SJCRH30 (cell line): ENCODE results near the gene BABAM2. TPM values are rescaled to one million over a fixed set of nuclear protein-coding genes. Genes with fewer than 3 reads are reported as not detected.
A peak's percentile ranks its signal among the peaks of the same experiment; 100 is the strongest.

ENCODE experiments used
- DNase-seq, 2 experiments: peaks; one replicate each; pipeline ENCODE4 v3.0.0-alpha.2; 2015 to 2020
- H3K27ac ChIP-seq: fragments of 250-450 bp; sonication (Bioruptor Pico); 2 replicates; pipeline ENCODE4 v1.5.1; 2020; ENCODE audit warnings: mild to moderate bottlenecking, moderate library complexity
- H3K27me3 ChIP-seq: fragments of 250-450 bp; sonication (Bioruptor Pico); 2 replicates; pipeline ENCODE4 v1.5.1; 2020; ENCODE audit warnings: mild to moderate bottlenecking, moderate library complexity
- H3K36me3 ChIP-seq: fragments of 250-450 bp; sonication (Bioruptor Pico); 2 replicates; pipeline ENCODE4 v1.5.1; 2020; ENCODE audit warnings: mild to moderate bottlenecking, moderate library complexity
- H3K4me1 ChIP-seq: fragments of 250-450 bp; sonication (Bioruptor Pico); 2 replicates; pipeline ENCODE4 v1.5.1; 2020; ENCODE audit warnings: mild to moderate bottlenecking, moderate library complexity
- H3K4me3 ChIP-seq: fragments of 250-450 bp; sonication (Bioruptor Pico); 2 replicates; pipeline ENCODE4 v1.5.1; 2020; ENCODE audit warnings: mild to moderate bottlenecking, moderate library complexity
- H3K9me3 ChIP-seq: fragments of 250-450 bp; sonication (Bioruptor Pico); replicated peaks from 2 replicates; pipeline ENCODE4 v1.5.1; 2020; ENCODE audit warnings: mild to moderate bottlenecking, moderate library complexity
- total RNA-seq: library from RNA; depleted of rRNA; stranded (reverse); fragments of >200 nt; shearing (Covaris generic); gene quantifications from 2 replicates; pipeline ENCODE4 v1.2.3, GENCODE V29; 2014

Gene BABAM2
- total RNA-seq, 1 experiment from 2014 or later: 37.3 TPM

GRCh38 chr2:28276076-28276618 lies 385.6 kb downstream of the BABAM2 start:
- Histone ChIP-seq H3K27me3 (no peaks in the 10 kb centered on the region), H3K4me1 (peaks cover 36% of the 10 kb centered on the region), H3K9me3 (no peaks in the 10 kb centered on the region; the same call in 1 of the 2 replicates), H3K4me3 (no peak overlapping the region), H3K36me3 (no peaks in the 10 kb centered on the region), H3K27ac (peak overlapping the region; percentile 3; the same call in 1 of the 2 replicates)
- DNase-seq: peak in 1 of 2 experiments; percentile 44

- Histone ChIP-seq H3K4me3 (no peak overlapping the region), H3K27me3 (no peaks in the 10 kb centered on the region), H3K27ac (no peak overlapping the region; the same call in 1 of the 2 replicates), H3K9me3 (no peaks in the 10 kb centered on the region; the same call in 1 of the 2 replicates), H3K36me3 (no peaks in the 10 kb centered on the region), H3K4me1 (peaks cover 29% of the 10 kb centered on the region)
- DNase-seq: no peak
These were observed 386.3 kb downstream of the BABAM2 start for GRCh38 chr2:28276807-28277206.

GRCh38 chr2:28277466-28277865 lies 386.9 kb downstream of the BABAM2 start:
- no peak for DNase-seq
- Histone ChIP-seq H3K36me3 (no peaks in the 10 kb centered on the region), H3K4me3 (no peak overlapping the region), H3K4me1 (peaks cover 24% of the 10 kb centered on the region), H3K27me3 (no peaks in the 10 kb centered on the region), H3K9me3 (no peaks in the 10 kb centered on the region; the same call in 1 of the 2 replicates), H3K27ac (no peak overlapping the region)

- H3K27ac ChIP-seq: no peak overlapping the region
- H3K4me3 ChIP-seq: no peak overlapping the region
- no peaks in the 10 kb centered on the region; the same call in 1 of the 2 replicates for H3K9me3 ChIP-seq
- no peaks in the 10 kb centered on the region for H3K27me3 ChIP-seq
- DNase-seq: no peak
- H3K4me1 ChIP-seq: peaks cover 24% of the 10 kb centered on the region
- H3K36me3 ChIP-seq: no peaks in the 10 kb centered on the region
These were observed 388.8 kb downstream of the BABAM2 start for GRCh38 chr2:28279371-28279770.

GRCh38 chr2:28280619-28281018 lies 390.1 kb downstream of the BABAM2 start:
- Histone ChIP-seq H3K36me3 (no peaks in the 10 kb centered on the region), H3K4me3 (no peak overlapping the region), H3K27ac (no peak overlapping the region), H3K9me3 (no peaks in the 10 kb centered on the region; the same call in 1 of the 2 replicates), H3K27me3 (no peaks in the 10 kb centered on the region), H3K4me1 (peaks cover 11% of the 10 kb centered on the region)
- no peak for DNase-seq

GRCh38 chr2:28281739-28282138 lies 391.2 kb downstream of the BABAM2 start:
- Histone ChIP-seq H3K4me3 (no peak overlapping the region), H3K36me3 (no peaks in the 10 kb centered on the region), H3K4me1 (peaks cover 1% of the 10 kb centered on the region; the same call in 1 of the 2 replicates), H3K27ac (no peak overlapping the region), H3K27me3 (no peaks in the 10 kb centered on the region), H3K9me3 (no peaks in the 10 kb centered on the region; the same call in 1 of the 2 replicates)
- DNase-seq: no peak

- Histone ChIP-seq H3K9me3 (no peaks in the 10 kb centered on the region; the same call in 1 of the 2 replicates), H3K4me1 (no peaks in the 10 kb centered on the region), H3K27ac (no peak overlapping the region), H3K27me3 (no peaks in the 10 kb centered on the region), H3K36me3 (no peaks in the 10 kb centered on the region), H3K4me3 (no peak overlapping the region)
- no peak for DNase-seq
These were observed 391.7 kb downstream of the BABAM2 start for GRCh38 chr2:28282248-28282647.

GRCh38 chr2:28282861-28283646 lies 392.5 kb downstream of the BABAM2 start:
- Histone ChIP-seq H3K36me3 (no peaks in the 10 kb centered on the region), H3K27me3 (no peaks in the 10 kb centered on the region), H3K4me1 (no peaks in the 10 kb centered on the region), H3K4me3 (no peak overlapping the region), H3K27ac (no peak overlapping the region), H3K9me3 (no peaks in the 10 kb centered on the region; the same call in 1 of the 2 replicates)
- no peak for DNase-seq

GRCh38 chr2:28283861-28284260 lies 393.3 kb downstream of the BABAM2 start:
- no peaks in the 10 kb centered on the region for H3K36me3 ChIP-seq
- H3K27ac ChIP-seq: no peak overlapping the region
- no peaks in the 10 kb centered on the region for H3K27me3 ChIP-seq
- no peak overlapping the region for H3K4me3 ChIP-seq
- H3K4me1 ChIP-seq: no peaks in the 10 kb centered on the region
- H3K9me3 ChIP-seq: no peaks in the 10 kb centered on the region; the same call in 1 of the 2 replicates
- no peak for DNase-seq

- no peak overlapping the region for H3K27ac ChIP-seq
- no peak for DNase-seq
These were observed 396.1 kb downstream of the BABAM2 start for GRCh38 chr2:28286678-28287077.

GRCh38 chr2:28287256-28287915 lies 396.9 kb downstream of the BABAM2 start:
- Histone ChIP-seq H3K4me3 (no peak overlapping the region), H3K27me3 (no peaks in the 10 kb centered on the region), H3K9me3 (0 out of 2 replicates have a peak, but pooled peaks cover 4% of the 10 kb centered on the region), H3K4me1 (no peaks in the 10 kb centered on the region), H3K36me3 (no peaks in the 10 kb centered on the region), H3K27ac (no peak overlapping the region)
- DNase-seq: no peak

More at GRCh38 chr2:28286678-28287077, 396.1 kb downstream of the BABAM2 start:
- no peaks in the 10 kb centered on the region for H3K36me3 ChIP-seq
- no peaks in the 10 kb centered on the region for H3K27me3 ChIP-seq
- no peaks in the 10 kb centered on the region for H3K9me3 ChIP-seq
- H3K4me1 ChIP-seq: no peaks in the 10 kb centered on the region
- H3K4me3 ChIP-seq: no peak overlapping the region

GRCh38 chr2:28288620-28289019 lies 398.1 kb downstream of the BABAM2 start:
- no peak overlapping the region for H3K4me3 ChIP-seq
- no peaks in the 10 kb centered on the region for H3K36me3 ChIP-seq
- DNase-seq: no peak
- no peak overlapping the region for H3K27ac ChIP-seq
- 0 out of 2 replicates have a peak, but pooled peaks cover 4% of the 10 kb centered on the region for H3K9me3 ChIP-seq
- H3K4me1 ChIP-seq: peaks cover 7% of the 10 kb centered on the region
- H3K27me3 ChIP-seq: no peaks in the 10 kb centered on the region

- 0 out of 2 replicates have a peak, but pooled peaks cover 4% of the 10 kb centered on the region for H3K9me3 ChIP-seq
- H3K36me3 ChIP-seq: no peaks in the 10 kb centered on the region
- DNase-seq: no peak
- H3K27me3 ChIP-seq: no peaks in the 10 kb centered on the region
- H3K27ac ChIP-seq: no peak overlapping the region
- H3K4me3 ChIP-seq: no peak overlapping the region
- H3K4me1 ChIP-seq: peaks cover 12% of the 10 kb centered on the region
These were observed 401.4 kb downstream of the BABAM2 start for GRCh38 chr2:28291811-28292440.

- no peaks in the 10 kb centered on the region for H3K27me3 ChIP-seq
- H3K27ac ChIP-seq: no peak overlapping the region
These were observed 402.0 kb downstream of the BABAM2 start for GRCh38 chr2:28292491-28292890.

More at GRCh38 chr2:28292491-28292890, 402.0 kb downstream of the BABAM2 start:
- Histone ChIP-seq H3K4me3 (no peak overlapping the region), H3K36me3 (no peaks in the 10 kb centered on the region), H3K9me3 (0 out of 2 replicates have a peak, but pooled peaks cover 4% of the 10 kb centered on the region), H3K4me1 (peaks cover 12% of the 10 kb centered on the region)
- no peak for DNase-seq
